B cell (primary cell): ENCODE data around the gene MTHFD1L. TPM values are rescaled to one million over a fixed set of nuclear protein-coding genes. Genes with fewer than 3 reads are reported as not detected.

Source experiments
- ATAC-seq: fragments of 200-7000 bp; cut with Tn5 transposase; one replicate; pipeline ENCODE4 v1.10.0; 2021; ENCODE audit warnings: low read depth, mild to moderate bottlenecking, moderate number of reproducible peaks, moderate library complexity
- CTCF ChIA-PET: fragments of 350-600 bp; sonication (Branson Sonifier 250); formaldehyde crosslinking; loops from one replicate; lab custom pipeline; 2021; ENCODE audit warnings: antibody characterized with exemption, inconsistent platforms; lab: Charles Lee
- POLR2A ChIA-PET: fragments of 350-600 bp; sonication (Branson Sonifier 250); formaldehyde crosslinking; loops from one replicate; lab custom pipeline; 2021; ENCODE audit warnings: antibody characterized with exemption; lab: Charles Lee
- DNase-seq: peaks from one replicate; pipeline ENCODE4 v3.0.0; 2013
- H2AFZ ChIP-seq: 2 replicates; pipeline ENCODE4 v1.6.1; 2012; ENCODE audit warnings: mild to moderate bottlenecking, low read depth, low read length; ENCODE audit not compliant: insufficient read depth, poor library complexity, severe bottlenecking
- H3K27ac ChIP-seq, 2 donors: 1 replicate in 1 of 2; 2 replicates in 1 of 2; pipeline ENCODE4 v1.5.1; 2012 to 2013; ENCODE audit warnings: low read length in 2 of 2, mild to moderate bottlenecking in 2 of 2, moderate library complexity in 1 of 2
- H3K27me3 ChIP-seq, 4 experiments: fragments of 200-600 bp in 1 of 4; sonication (generic) in 1 of 4; replicated peaks in 1 of 4; 1 replicate in 2 of 4; 2 replicates in 2 of 4; pipeline versions ENCODE4 v1.6.1 to v1.7.0; 2013 to 2016; ENCODE audit warnings: low read length in 3 of 4, mild to moderate bottlenecking in 2 of 4, mixed read lengths in 1 of 4, moderate library complexity in 1 of 4; ENCODE audit not compliant: insufficient read depth in 4 of 4, control insufficient read depth in 3 of 4; ENCODE audit errors: control extremely low read depth in 1 of 4
- H3K36me3 ChIP-seq, 2 experiments: replicated peaks in 1 of 2; 1 replicate in 1 of 2; 2 replicates in 1 of 2; pipeline versions ENCODE4 v1.6.1 to v1.7.1; 2013; ENCODE audit warnings: low read length in 1 of 2; ENCODE audit not compliant: insufficient read depth in 2 of 2, control insufficient read depth in 1 of 2; ENCODE audit errors: control extremely low read depth in 1 of 2, extremely low read depth in 1 of 2
- H3K4me1 ChIP-seq, 2 donors: fragments of 200-600 bp in 1 of 2; sonication (generic) in 1 of 2; 1 replicate in 1 of 2; 2 replicates in 1 of 2; pipeline versions ENCODE4 v1.5.1 to v1.6.1; 2013 to 2017; ENCODE audit warnings: low read length in 2 of 2; ENCODE audit not compliant: control insufficient read depth in 2 of 2, insufficient read depth in 2 of 2
- H3K4me2 ChIP-seq: replicated peaks from 2 replicates; pipeline ENCODE3; 2012; ENCODE audit warnings: mild to moderate bottlenecking, low read depth, low read length; ENCODE audit not compliant: poor library complexity, severe bottlenecking
- H3K4me3 ChIP-seq, 5 experiments: fragments of 200-600 bp in 1 of 5; sonication (generic) in 1 of 5; 1 replicate in 3 of 5; 2 replicates in 2 of 5; pipeline versions ENCODE4 v1.5.1 to v1.7.0; 2011 to 2016; ENCODE audit warnings: low read length in 4 of 5, mild to moderate bottlenecking in 4 of 5, low read depth in 2 of 5, control low read depth in 1 of 5, moderate library complexity in 1 of 5; ENCODE audit not compliant: insufficient read depth in 1 of 5; ENCODE audit errors: control extremely low read depth in 1 of 5, extremely low read depth in 1 of 5
- H3K79me2 ChIP-seq: fragments of 200-600 bp; sonication (generic); one replicate; pipeline ENCODE4 v1.6.0; 2016; ENCODE audit warnings: low read length; ENCODE audit not compliant: control insufficient read depth, insufficient read depth
- H3K9ac ChIP-seq: fragments of 200-600 bp; sonication (generic); 2 replicates; pipeline ENCODE4 v1.6.1; 2017; ENCODE audit warnings: mild to moderate bottlenecking, low read length, moderate library complexity
- H3K9me3 ChIP-seq, 3 donors: one replicate each; pipeline versions ENCODE4 v1.6.1 to v1.7.1; 2013; ENCODE audit warnings: low read length in 2 of 3; ENCODE audit not compliant: control insufficient read depth in 2 of 3, insufficient read depth in 1 of 3; ENCODE audit errors: control extremely low read depth in 1 of 3
- H4K20me1 ChIP-seq: 2 replicates; pipeline ENCODE4 v1.6.0; 2012; ENCODE audit warnings: mild to moderate bottlenecking, low read length; ENCODE audit not compliant: insufficient read depth, control insufficient read depth, poor library complexity, severe bottlenecking
- H3K27ac Mint-ChIP-seq: one replicate; pipeline ENCODE4 v1.8.0; 2021; ENCODE audit warnings: mixed read lengths
- H3K27me3 Mint-ChIP-seq: one replicate; pipeline ENCODE4 v1.8.0; 2021; ENCODE audit warnings: mixed read lengths
- H3K4me1 Mint-ChIP-seq: one replicate; pipeline ENCODE4 v1.8.0; 2021; ENCODE audit warnings: mixed read lengths
- H3K4me3 Mint-ChIP-seq: one replicate; pipeline ENCODE4 v1.8.0; 2021; ENCODE audit warnings: mixed read lengths
- H3K9me3 Mint-ChIP-seq: one replicate; pipeline ENCODE4 v1.8.0; 2022; ENCODE audit warnings: mixed read lengths; ENCODE audit not compliant: insufficient read depth
- CTCF ChIP-seq: fragments of 200-600 bp; IDR thresholded peaks from one replicate; pipeline ENCODE4 v1.8.0; 2022; ENCODE audit warnings: antibody characterized with exemption, mild to moderate bottlenecking
- EZH2 ChIP-seq: IDR thresholded peaks from 2 replicates; pipeline ENCODE4 v1.6.1; 2012; ENCODE audit warnings: borderline replicate concordance, low read depth, mild to moderate bottlenecking, moderate library complexity, low read length; ENCODE audit not compliant: insufficient read depth, poor library complexity, severe bottlenecking
- WGBS: methylation state at CpG from one replicate; pipeline ENCODE4 v1.1.5; 2013; ENCODE audit warnings: missing lambda C conversion rate; ENCODE audit not compliant: insufficient coverage; 5-methylcytosine and 5-hydroxymethylcytosine counted together
- intact Hi-C: fragments of 100-400 bp; cut with micrococcal nuclease; formaldehyde crosslinking; loops from one replicate; pipeline ENCODE4 v1.10.0; 2022
- polyA plus RNA-seq: library from polyadenylated mRNA; depleted of rRNA; stranded (reverse); fragments of >200 nt; gene quantifications from 2 replicates; pipeline ENCODE4 v1.2.3, GENCODE V29; 2012
- total RNA-seq, 2 donors: library from RNA; stranded (reverse); fragments of 120-200 nt in 1 of 2; gene quantifications; 1 replicate in 1 of 2; 2 replicates in 1 of 2; pipeline versions ENCODE4 v1.2.3 to v1.2.4, GENCODE V29; 2013 to 2022

MTHFD1L gene
- total and polyA plus RNA-seq, 2 donors (not counting 1 experiment from before 2014, with no cell fraction given): 2.9 to 16.1 TPM

GRCh38 chr6:151087861-151088598 lies 222.5 kb downstream of the MTHFD1L start:
- no peak for ATAC-seq
- Histone ChIP-seq H3K4me3 (no peak overlapping the region), H3K27ac (no peak overlapping the region), H4K20me1 (no peaks in the 10 kb centered on the region), H3K4me2 (no peak overlapping the region), H3K27me3 (no peaks in the 10 kb centered on the region), H3K4me1 (no peaks in the 10 kb centered on the region), H2AFZ (no peak overlapping the region), H3K9me3 (no peaks in the 10 kb centered on the region), H3K9ac (no peak overlapping the region), H3K36me3 (peaks cover 0 to 3% of the 10 kb centered on the region in 2 experiments), H3K79me2 (no peaks in the 10 kb centered on the region)
- ChIA-PET CTCF (no interaction called here), POLR2A (no interaction called here)
- no peak for TF ChIP-seq CTCF
- no peak for TF ChIP-seq EZH2
- intact Hi-C loops: no loop called here
- no peaks in the 10 kb centered on the region for H3K27me3 Mint-ChIP-seq
- no peak for DNase-seq
- H3K4me1 Mint-ChIP-seq: peaks cover 2% of the 10 kb centered on the region
- no peak overlapping the region for H3K27ac Mint-ChIP-seq
- no peaks in the 10 kb centered on the region for H3K9me3 Mint-ChIP-seq
- WGBS: 100% methylated on average over 6 of the region's 16 CpGs
- no peak overlapping the region for H3K4me3 Mint-ChIP-seq

GRCh38 chr6:151088599-151088935 lies 223.1 kb downstream of the MTHFD1L start:
- H3K4me1 Mint-ChIP-seq: peaks cover 2% of the 10 kb centered on the region
- Histone ChIP-seq H2AFZ (no peak overlapping the region), H3K4me1 (no peaks in the 10 kb centered on the region), H3K27me3 (no peaks in the 10 kb centered on the region), H3K79me2 (no peaks in the 10 kb centered on the region), H3K4me2 (no peak overlapping the region), H3K9ac (no peak overlapping the region), H3K9me3 (no peaks in the 10 kb centered on the region), H3K27ac (no peak overlapping the region), H3K36me3 (peaks cover 0 to 3% of the 10 kb centered on the region in 2 experiments), H4K20me1 (no peaks in the 10 kb centered on the region), H3K4me3 (no peak overlapping the region)
- no peaks in the 10 kb centered on the region for H3K9me3 Mint-ChIP-seq
- intact Hi-C loops: no loop called here
- ChIA-PET CTCF (no interaction called here), POLR2A (no interaction called here)
- WGBS: over 99% methylated on average over 9 of the region's 11 CpGs
- ATAC-seq (no peak), DNase-seq (no peak)
- H3K4me3 Mint-ChIP-seq: no peak overlapping the region
- H3K27me3 Mint-ChIP-seq: no peaks in the 10 kb centered on the region
- TF ChIP-seq CTCF: no peak
- TF ChIP-seq EZH2: no peak
- H3K27ac Mint-ChIP-seq: no peak overlapping the region
